ENCODE results near the gene F11R.

- TF ChIP-seq POLR2AphosphoS5 (IDR thresholded peaks at IDR 0.05; ENCODE audit: low read depth, low read length) = no peak
- TF ChIP-seq SIN3A (IDR thresholded peaks at IDR 0.05; ENCODE audit: borderline replicate concordance, insufficient read depth, low read length) = no peak
- TF ChIP-seq, protein P1, sequence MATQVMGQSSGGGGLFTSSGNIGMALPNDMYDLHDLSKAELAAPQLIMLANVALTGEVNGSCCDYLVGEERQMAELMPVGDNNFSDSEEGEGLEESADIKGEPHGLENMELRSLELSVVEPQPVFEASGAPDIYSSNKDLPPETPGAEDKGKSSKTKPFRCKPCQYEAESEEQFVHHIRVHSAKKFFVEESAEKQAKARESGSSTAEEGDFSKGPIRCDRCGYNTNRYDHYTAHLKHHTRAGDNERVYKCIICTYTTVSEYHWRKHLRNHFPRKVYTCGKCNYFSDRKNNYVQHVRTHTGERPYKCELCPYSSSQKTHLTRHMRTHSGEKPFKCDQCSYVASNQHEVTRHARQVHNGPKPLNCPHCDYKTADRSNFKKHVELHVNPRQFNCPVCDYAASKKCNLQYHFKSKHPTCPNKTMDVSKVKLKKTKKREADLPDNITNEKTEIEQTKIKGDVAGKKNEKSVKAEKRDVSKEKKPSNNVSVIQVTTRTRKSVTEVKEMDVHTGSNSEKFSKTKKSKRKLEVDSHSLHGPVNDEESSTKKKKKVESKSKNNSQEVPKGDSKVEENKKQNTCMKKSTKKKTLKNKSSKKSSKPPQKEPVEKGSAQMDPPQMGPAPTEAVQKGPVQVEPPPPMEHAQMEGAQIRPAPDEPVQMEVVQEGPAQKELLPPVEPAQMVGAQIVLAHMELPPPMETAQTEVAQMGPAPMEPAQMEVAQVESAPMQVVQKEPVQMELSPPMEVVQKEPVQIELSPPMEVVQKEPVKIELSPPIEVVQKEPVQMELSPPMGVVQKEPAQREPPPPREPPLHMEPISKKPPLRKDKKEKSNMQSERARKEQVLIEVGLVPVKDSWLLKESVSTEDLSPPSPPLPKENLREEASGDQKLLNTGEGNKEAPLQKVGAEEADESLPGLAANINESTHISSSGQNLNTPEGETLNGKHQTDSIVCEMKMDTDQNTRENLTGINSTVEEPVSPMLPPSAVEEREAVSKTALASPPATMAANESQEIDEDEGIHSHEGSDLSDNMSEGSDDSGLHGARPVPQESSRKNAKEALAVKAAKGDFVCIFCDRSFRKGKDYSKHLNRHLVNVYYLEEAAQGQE (IDR thresholded peaks at IDR 0.05; ENCODE audit: insufficient read depth in 1 of 2, low read depth in 2 of 2, low read length in 2 of 2) = no peak
Measured at GRCh38 chr1:161059293-161059692, 38.3 kb upstream of the F11R start.

Measured in PFSK-1 (cell line).